Urinary bladder (tissue), 4 donors: ENCODE data around the gene ASCC2. TPM values are rescaled to one million over a fixed set of nuclear protein-coding genes. Genes with fewer than 3 reads are reported as not detected.
"Not testable (repeated sequence)": the region's sequence is repeated elsewhere in the genome, so short reads cannot be mapped to it uniquely, and the experiment has no call there.

ENCODE experiments used
- DNase-seq: peaks from one replicate; pipeline ENCODE4 v3.0.0-alpha.2; 2015; ENCODE audit errors: extremely low spot score
- H3K27ac ChIP-seq: one replicate; pipeline ENCODE4 v1.5.1; 2013; ENCODE audit warnings: low read depth, mild to moderate bottlenecking, moderate library complexity
- H3K36me3 ChIP-seq: one replicate; pipeline ENCODE4 v1.6.1; 2013; ENCODE audit warnings: mild to moderate bottlenecking, moderate library complexity; ENCODE audit not compliant: insufficient read depth
- H3K4me1 ChIP-seq: one replicate; pipeline ENCODE4 v1.6.1; 2013; ENCODE audit warnings: mild to moderate bottlenecking, moderate library complexity; ENCODE audit not compliant: insufficient read depth
- H3K4me3 ChIP-seq: one replicate; pipeline ENCODE4 v1.5.1; 2013; ENCODE audit warnings: low read depth, low read length
- WGBS: extraction: QIAGEN DNeasy Blood & Tissue Kit; methylation state at CpG from one replicate; pipeline ENCODE4 v1.1.7; 2013; 5-methylcytosine and 5-hydroxymethylcytosine counted together
- polyA plus RNA-seq: library from polyadenylated mRNA; stranded (reverse); fragments of 200-250 nt; gene quantifications from one replicate; pipeline ENCODE4 v1.2.3, GENCODE V29; 2013
- total RNA-seq: library from RNA; depleted of rRNA; stranded (reverse); fragments of >200 nt; gene quantifications from one replicate; pipeline ENCODE4 v1.2.3, GENCODE V29; 2014
- donor health status: healthy with polysubstance abuse.
- donor health status: healthy.

Gene ASCC2
- total and polyA plus RNA-seq, 2 donors, result 28.7 to 41.8 TPM

GRCh38 chr22:29840498-29840897, 2.4 kb upstream of the ASCC2 start:
- no peak for DNase-seq
- peaks cover 2% of the 10 kb centered on the region for H3K4me1 ChIP-seq
- no peak overlapping the region for H3K27ac ChIP-seq
- H3K4me3 ChIP-seq, result no peak overlapping the region
- no peaks in the 10 kb centered on the region for H3K36me3 ChIP-seq

GRCh38 chr22:29839039-29839438, 965 bp upstream of the ASCC2 start:
- Histone ChIP-seq H3K4me3 (no peak overlapping the region), H3K36me3 (no peaks in the 10 kb centered on the region), H3K4me1 (peaks cover 2% of the 10 kb centered on the region), H3K27ac (no peak overlapping the region)
- DNase-seq, result no peak
- 90% methylated on average over 1 of the region's 1 CpG for WGBS

GRCh38 chr22:29838599-29838956, 504 bp upstream of the ASCC2 start:
- peak overlapping the region; percentile 35 for H3K27ac ChIP-seq
- 19% methylated on average over 5 of the region's 5 CpGs for WGBS
- H3K36me3 ChIP-seq, result no peaks in the 10 kb centered on the region
- peak overlapping the region; percentile 83 for H3K4me3 ChIP-seq
- no peak for DNase-seq
- H3K4me1 ChIP-seq, result peaks cover 2% of the 10 kb centered on the region

- not testable (repeated sequence) for H3K4me1 ChIP-seq, H3K36me3 ChIP-seq, H3K27ac ChIP-seq, DNase-seq, H3K4me3 ChIP-seq
- 92% methylated on average over 18 of the region's 18 CpGs for WGBS
These were observed 1.2 kb downstream of the ASCC2 start for GRCh38 chr22:29836791-29837370.

GRCh38 chr22:29834046-29834445, 4.0 kb downstream of the ASCC2 start:
- DNase-seq, result no peak
- Histone ChIP-seq H3K36me3 (no peaks in the 10 kb centered on the region), H3K4me1 (peaks cover 2% of the 10 kb centered on the region), H3K27ac (no peak overlapping the region), H3K4me3 (no peak overlapping the region)
- 68% methylated on average over 1 of the region's 1 CpG for WGBS

- H3K4me1 ChIP-seq, result peaks cover 2% of the 10 kb centered on the region
- no peak overlapping the region for H3K4me3 ChIP-seq
- no peak for DNase-seq
- 74% methylated on average over 7 of the region's 7 CpGs for WGBS
- H3K27ac ChIP-seq, result no peak overlapping the region
- H3K36me3 ChIP-seq, result no peaks in the 10 kb centered on the region
These were observed 4.6 kb downstream of the ASCC2 start for GRCh38 chr22:29833392-29833965.

- Histone ChIP-seq H3K4me1 (no peaks in the 10 kb centered on the region), H3K36me3 (no peaks in the 10 kb centered on the region), H3K27ac (no peak overlapping the region), H3K4me3 (no peak overlapping the region)
- DNase-seq, result no peak
- WGBS, result 85% methylated on average over 9 of the region's 9 CpGs
These were observed 6.1 kb downstream of the ASCC2 start for GRCh38 chr22:29831958-29832357.

- Histone ChIP-seq H3K4me1 (no peaks in the 10 kb centered on the region), H3K27ac (no peak overlapping the region), H3K36me3 (no peaks in the 10 kb centered on the region), H3K4me3 (no peak overlapping the region)
- 66% methylated on average over 8 of the region's 8 CpGs for WGBS
- no peak for DNase-seq
These were observed 6.7 kb downstream of the ASCC2 start for GRCh38 chr22:29831186-29831921.

- no peak for DNase-seq
- no peak overlapping the region for H3K4me3 ChIP-seq
- H3K36me3 ChIP-seq, result no peaks in the 10 kb centered on the region
These were observed 7.5 kb downstream of the ASCC2 start for GRCh38 chr22:29830585-29830984.

GRCh38 chr22:29827726-29828125, 10.3 kb downstream of the ASCC2 start:
- not testable (repeated sequence) for H3K4me3 ChIP-seq, H3K27ac ChIP-seq, H3K4me1 ChIP-seq, H3K36me3 ChIP-seq, DNase-seq
- whole genome bisulfite sequencing, result 41% methylated on average over 1 of the region's 1 CpG

More at GRCh38 chr22:29830585-29830984, 7.5 kb downstream of the ASCC2 start:
- H3K27ac ChIP-seq, result no peak overlapping the region
- H3K4me1 ChIP-seq, result no peaks in the 10 kb centered on the region
- 90% methylated on average over 8 of the region's 8 CpGs for WGBS

- DNase-seq, result no peak
- Histone ChIP-seq H3K4me1 (no peaks in the 10 kb centered on the region), H3K36me3 (no peaks in the 10 kb centered on the region), H3K4me3 (no peak overlapping the region), H3K27ac (no peak overlapping the region)
- 88% methylated on average over 4 of the region's 4 CpGs for WGBS
These were observed 11.0 kb downstream of the ASCC2 start for GRCh38 chr22:29827091-29827490.

GRCh38 chr22:29825578-29825977, 12.5 kb downstream of the ASCC2 start:
- Histone ChIP-seq H3K4me3 (no peak overlapping the region), H3K27ac (no peak overlapping the region), H3K36me3 (no peaks in the 10 kb centered on the region), H3K4me1 (no peaks in the 10 kb centered on the region)
- no peak for DNase-seq
- 93% methylated on average over 17 of the region's 17 CpGs for WGBS

- DNase-seq, result no peak
- no peak overlapping the region for H3K4me3 ChIP-seq
- H3K36me3 ChIP-seq, result no peaks in the 10 kb centered on the region
- H3K4me1 ChIP-seq, result no peaks in the 10 kb centered on the region
- WGBS, result 90% methylated on average over 11 of the region's 11 CpGs
- no peak overlapping the region for H3K27ac ChIP-seq
These were observed 13.4 kb downstream of the ASCC2 start for GRCh38 chr22:29824677-29825076.

- DNase-seq, result peak; percentile 73
- no peak overlapping the region for H3K4me3 ChIP-seq
- no peaks in the 10 kb centered on the region for H3K36me3 ChIP-seq
- WGBS, result 37% methylated on average over 7 of the region's 7 CpGs
- no peak overlapping the region for H3K27ac ChIP-seq
- H3K4me1 ChIP-seq, result no peaks in the 10 kb centered on the region
These were observed 16.6 kb downstream of the ASCC2 start for GRCh38 chr22:29821291-29822016.
